Fibroblast of the aortic adventitia (primary cell): ENCODE data around the gene LRP8. TPM values are rescaled to one million over a fixed set of nuclear protein-coding genes. Genes with fewer than 3 reads are reported as not detected.

ENCODE experiments used
- DNase-seq: peaks from one replicate; pipeline ENCODE4 v3.0.0-alpha.2; 2010; ENCODE audit warnings: low read depth
- H3K4me3 ChIP-seq: 2 replicates; pipeline ENCODE4 v1.5.1; 2011; ENCODE audit warnings: low read depth, mild to moderate bottlenecking, control low read depth, low read length, moderate library complexity
- CTCF ChIP-seq: IDR thresholded peaks from 2 replicates; pipeline ENCODE4 v1.5.1; 2011; ENCODE audit warnings: mild to moderate bottlenecking, low read length, control low read depth, inconsistent platforms; ENCODE audit not compliant: insufficient read depth
- total RNA-seq: library from RNA; depleted of rRNA; stranded (reverse); fragments of >200 nt; gene quantifications from 2 replicates; pipeline ENCODE4 v1.2.3, GENCODE V29; 2012; ENCODE audit warnings: low replicate concordance

LRP8 gene
- 8.6 and 13.6 TPM in 2 replicates for total RNA-seq

- no peak for TF ChIP-seq CTCF
- peak within 1 kb of the TSS; percentile 75 for H3K4me3 ChIP-seq
- peak; percentile 45 for DNase-seq
Measured at GRCh38 chr1:53328009-53328461, at the start of gene LRP8. Gene LRP8 (minus strand): TSS chr1:53328070. CDS start chr1:53327912, 158 bp downstream.

- TF ChIP-seq CTCF, result no peak
- H3K4me3 ChIP-seq, result no peak overlapping the region
- DNase-seq, result no peak
Measured at GRCh38 chr1:53377438-53377841, 49.6 kb upstream of the LRP8 start.

GRCh38 chr1:53376742-53377437, 49.0 kb upstream of the LRP8 start:
- no peak overlapping the region for H3K4me3 ChIP-seq
- no peak for DNase-seq
- TF ChIP-seq CTCF, result no peak

GRCh38 chr1:53376041-53376461, 48.2 kb upstream of the LRP8 start:
- no peak for DNase-seq
- no peak overlapping the region for H3K4me3 ChIP-seq
- TF ChIP-seq CTCF, result no peak

GRCh38 chr1:53375440-53375839, 47.6 kb upstream of the LRP8 start:
- TF ChIP-seq CTCF, result no peak
- DNase-seq, result no peak
- no peak overlapping the region for H3K4me3 ChIP-seq

- TF ChIP-seq CTCF, result no peak
- no peak overlapping the region for H3K4me3 ChIP-seq
- no peak for DNase-seq
Measured at GRCh38 chr1:53373246-53373645, 45.4 kb upstream of the LRP8 start.

- no peak overlapping the region for H3K4me3 ChIP-seq
- no peak for TF ChIP-seq CTCF
- DNase-seq, result no peak
Measured at GRCh38 chr1:53372501-53372951, 44.7 kb upstream of the LRP8 start.
